Hepatic stellate cell (primary cell): Measurements from ENCODE around the gene NT5DC1.

Experiments used
- DNase-seq: peaks from one replicate; pipeline ENCODE4 v3.0.0; 2011; ENCODE audit warnings: low spot score

Gene NT5DC1

GRCh38 chr6:116246089-116246488 is 145.4 kb downstream of the NT5DC1 start:
- no peak for DNase-seq

- no peak for DNase-seq
Observed at GRCh38 chr6:116247285-116247684, 146.6 kb downstream of the NT5DC1 start.

GRCh38 chr6:116248577-116248976 is 147.9 kb downstream of the NT5DC1 start:
- no peak for DNase-seq

- DNase-seq: peak; percentile 54
Observed at GRCh38 chr6:116251568-116252384, 151.1 kb downstream of the NT5DC1 start.

- no peak for DNase-seq
Observed at GRCh38 chr6:116253188-116253504, 152.5 kb downstream of the NT5DC1 start.

- DNase-seq: peak; percentile 87
Observed at GRCh38 chr6:116253505-116254296, 153.0 kb downstream of the NT5DC1 start, which contains the start of gene TSPYL4. Gene TSPYL4, minus strand, starts transcription at chr6:116254075. Its CDS starts 67 bp downstream, at chr6:116254008.

- DNase-seq: no peak
Observed at GRCh38 chr6:116254297-116255056, 153.8 kb downstream of the NT5DC1 start.

- no peak for DNase-seq
Observed at GRCh38 chr6:116255246-116255800, 154.7 kb downstream of the NT5DC1 start.

- DNase-seq: no peak
Observed at GRCh38 chr6:116256694-116257093, 156.0 kb downstream of the NT5DC1 start.

- no peak for DNase-seq
Observed at GRCh38 chr6:116258520-116258919, 157.9 kb downstream of the NT5DC1 start.

GRCh38 chr6:116263353-116263752 is 162.7 kb downstream of the NT5DC1 start:
- no peak for DNase-seq

- no peak for DNase-seq
Observed at GRCh38 chr6:116265041-116265829, 164.6 kb downstream of the NT5DC1 start.

- no peak for DNase-seq
Observed at GRCh38 chr6:116266803-116267202, 166.2 kb downstream of the NT5DC1 start.

- no peak for DNase-seq
Observed at GRCh38 chr6:116267836-116268588, 167.4 kb downstream of the NT5DC1 start.

GRCh38 chr6:116268589-116269293 is 168.1 kb downstream of the NT5DC1 start:
- DNase-seq: peak; percentile 61

GRCh38 chr6:116271149-116271708 is 170.6 kb downstream of the NT5DC1 start:
- DNase-seq: no peak

- DNase-seq: no peak
Observed at GRCh38 chr6:116277124-116277523, 176.5 kb downstream of the NT5DC1 start.

GRCh38 chr6:116278481-116278829 is 177.8 kb downstream of the NT5DC1 start:
- DNase-seq: no peak

- DNase-seq: no peak
Observed at GRCh38 chr6:116278854-116279231, 178.2 kb downstream of the NT5DC1 start.
